Endodermal cell (in vitro differentiated cells): ENCODE data around the gene FIZ1. TPM values are rescaled to one million over a fixed set of nuclear protein-coding genes. Genes with fewer than 3 reads are reported as not detected.

ENCODE experiments used
- DNase-seq: peaks from one replicate; pipeline ENCODE4 v3.0.0-alpha.2; 2017
- H3K27ac ChIP-seq: 2 replicates; pipeline ENCODE4 v1.5.1; 2013; ENCODE audit warnings: mild to moderate bottlenecking, low read depth, low read length, moderate library complexity
- H3K27me3 ChIP-seq: 2 replicates; pipeline ENCODE4 v1.6.1; 2013; ENCODE audit warnings: mild to moderate bottlenecking, low read length, moderate library complexity; ENCODE audit not compliant: insufficient read depth, control insufficient read depth, poor library complexity, severe bottlenecking
- H3K36me3 ChIP-seq: 2 replicates; pipeline ENCODE4 v1.7.0; 2013; ENCODE audit warnings: mild to moderate bottlenecking, low read length, moderate library complexity; ENCODE audit not compliant: control insufficient read depth, insufficient read depth
- H3K4me1 ChIP-seq: one replicate; pipeline ENCODE4 v1.7.0; 2013; ENCODE audit warnings: low read length; ENCODE audit not compliant: control insufficient read depth, insufficient read depth
- H3K4me3 ChIP-seq: 2 replicates; pipeline ENCODE4 v1.5.1; 2013; ENCODE audit warnings: mild to moderate bottlenecking, low read length, moderate library complexity
- H3K9ac ChIP-seq: 2 replicates; pipeline ENCODE4 v1.6.1; 2013; ENCODE audit warnings: mild to moderate bottlenecking, low read length, moderate library complexity; ENCODE audit not compliant: poor library complexity, severe bottlenecking; ENCODE audit errors: extremely low read depth
- H3K9me3 ChIP-seq: 2 replicates; pipeline ENCODE4 v1.6.1; 2013; ENCODE audit warnings: mild to moderate bottlenecking, low read length, moderate library complexity; ENCODE audit not compliant: control insufficient read depth
- H3K27ac Mint-ChIP-seq: 2 replicates; pipeline ENCODE4 v1.8.0; 2020; ENCODE audit warnings: mixed read lengths
- H3K27me3 Mint-ChIP-seq: 2 replicates; pipeline ENCODE4 v1.8.0; 2021; ENCODE audit warnings: mild to moderate bottlenecking, mixed read lengths; ENCODE audit not compliant: insufficient read depth
- H3K36me3 Mint-ChIP-seq: 2 replicates; pipeline ENCODE4 v1.8.0; 2020; ENCODE audit warnings: low read depth, mixed read lengths
- H3K4me1 Mint-ChIP-seq: 2 replicates; pipeline ENCODE4 v1.8.0; 2020; ENCODE audit warnings: mixed read lengths
- H3K4me3 Mint-ChIP-seq: 2 replicates; pipeline ENCODE4 v1.8.0; 2020; ENCODE audit warnings: mild to moderate bottlenecking, moderate library complexity, mixed read lengths
- H3K9me3 Mint-ChIP-seq: 2 replicates; pipeline ENCODE4 v1.8.0; 2020; ENCODE audit warnings: mild to moderate bottlenecking, mixed read lengths
- WGBS, 2 experiments: methylation state at CpG; one replicate each; pipeline versions ENCODE4 v1.1.5 to v1.1.7; 2013; ENCODE audit warnings: missing lambda C conversion rate in 2 of 2, mixed read lengths in 1 of 2; ENCODE audit not compliant: insufficient coverage in 1 of 2, insufficient read length in 1 of 2; 5-methylcytosine and 5-hydroxymethylcytosine counted together
- total RNA-seq, 2 donors: library from RNA; stranded (reverse); fragmentation: NEBNext Ultra II Directional in 1 of 2; extraction: Animal tissue kit (Norgen Biotek cat#: 25700) in 1 of 2; gene quantifications; 2 replicates in 1 of 2; 3 replicates in 1 of 2; pipeline ENCODE4 v1.2.1, GENCODE V29; 2021
- TF ChIP-seq, protein P1 (sequence below): fragments of 200-600 bp; sonication (generic); conservative IDR thresholded peaks from 2 replicates; pipeline ENCODE4 v1.5.0; 2021; ENCODE audit warnings: antibody characterized with exemption, mild to moderate bottlenecking

FIZ1 gene
- total RNA-seq, 2 donors from 2014 or later: 19.7 to 21.1 TPM

DNA sequence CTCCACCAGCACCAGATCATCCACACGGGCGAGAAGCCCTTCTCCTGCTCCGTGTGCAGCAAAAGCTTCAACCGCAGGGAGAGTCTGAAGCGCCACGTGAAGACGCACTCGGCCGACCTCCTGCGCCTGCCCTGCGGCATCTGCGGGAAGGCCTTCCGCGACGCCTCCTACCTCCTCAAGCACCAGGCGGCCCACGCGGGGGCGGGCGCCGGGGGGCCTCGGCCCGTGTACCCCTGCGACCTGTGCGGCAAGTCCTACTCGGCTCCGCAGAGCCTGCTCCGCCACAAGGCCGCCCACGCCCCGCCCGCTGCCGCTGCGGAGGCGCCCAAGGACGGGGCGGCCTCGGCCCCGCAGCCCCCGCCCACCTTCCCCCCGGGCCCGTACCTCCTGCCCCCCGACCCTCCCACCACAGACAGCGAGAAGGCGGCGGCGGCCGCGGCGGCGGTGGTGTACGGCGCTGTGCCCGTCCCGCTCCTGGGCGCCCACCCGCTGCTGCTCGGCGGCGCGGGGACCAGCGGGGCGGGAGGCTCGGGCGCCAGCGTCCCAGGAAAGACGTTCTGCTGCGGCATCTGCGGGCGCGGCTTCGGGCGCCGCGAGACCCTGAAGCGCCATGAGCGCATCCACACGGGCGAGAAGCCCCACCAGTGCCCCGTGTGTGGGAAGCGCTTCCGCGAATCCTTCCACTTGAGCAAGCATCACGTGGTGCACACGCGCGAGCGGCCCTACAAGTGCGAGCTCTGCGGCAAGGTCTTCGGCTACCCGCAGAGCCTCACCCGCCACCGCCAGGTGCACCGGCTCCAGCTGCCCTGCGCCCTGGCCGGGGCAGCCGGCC, 15.6 kb upstream of the FIZ1 start:
- WGBS, 2 experiments: 97 to 98% methylated on average over 58 to 91 of the region's 98 CpGs
- Mint-ChIP-seq H3K27me3 (no peaks in the 10 kb centered on the region), H3K36me3 (peaks cover 33% of the 10 kb centered on the region), H3K4me3 (no peak overlapping the region), H3K9me3 (no peaks in the 10 kb centered on the region), H3K27ac (no peak overlapping the region), H3K4me1 (no peaks in the 10 kb centered on the region)
- DNase-seq: no peak
- Histone ChIP-seq H3K36me3 (peaks cover 10% of the 10 kb centered on the region), H3K4me1 (no peaks in the 10 kb centered on the region), H3K9me3 (no peaks in the 10 kb centered on the region), H3K27me3 (no peaks in the 10 kb centered on the region), H3K27ac (no peak overlapping the region), H3K9ac (no peak overlapping the region), H3K4me3 (no peak overlapping the region)
- TF ChIP-seq, protein P1, sequence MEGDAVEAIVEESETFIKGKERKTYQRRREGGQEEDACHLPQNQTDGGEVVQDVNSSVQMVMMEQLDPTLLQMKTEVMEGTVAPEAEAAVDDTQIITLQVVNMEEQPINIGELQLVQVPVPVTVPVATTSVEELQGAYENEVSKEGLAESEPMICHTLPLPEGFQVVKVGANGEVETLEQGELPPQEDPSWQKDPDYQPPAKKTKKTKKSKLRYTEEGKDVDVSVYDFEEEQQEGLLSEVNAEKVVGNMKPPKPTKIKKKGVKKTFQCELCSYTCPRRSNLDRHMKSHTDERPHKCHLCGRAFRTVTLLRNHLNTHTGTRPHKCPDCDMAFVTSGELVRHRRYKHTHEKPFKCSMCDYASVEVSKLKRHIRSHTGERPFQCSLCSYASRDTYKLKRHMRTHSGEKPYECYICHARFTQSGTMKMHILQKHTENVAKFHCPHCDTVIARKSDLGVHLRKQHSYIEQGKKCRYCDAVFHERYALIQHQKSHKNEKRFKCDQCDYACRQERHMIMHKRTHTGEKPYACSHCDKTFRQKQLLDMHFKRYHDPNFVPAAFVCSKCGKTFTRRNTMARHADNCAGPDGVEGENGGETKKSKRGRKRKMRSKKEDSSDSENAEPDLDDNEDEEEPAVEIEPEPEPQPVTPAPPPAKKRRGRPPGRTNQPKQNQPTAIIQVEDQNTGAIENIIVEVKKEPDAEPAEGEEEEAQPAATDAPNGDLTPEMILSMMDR: no peak

- Mint-ChIP-seq H3K27ac (no peak overlapping the region), H3K27me3 (no peaks in the 10 kb centered on the region), H3K9me3 (no peaks in the 10 kb centered on the region), H3K4me1 (no peaks in the 10 kb centered on the region), H3K36me3 (peaks cover 40% of the 10 kb centered on the region), H3K4me3 (no peak overlapping the region)
- WGBS, 2 experiments: 96 to 97% methylated on average over 47 to 75 of the region's 75 CpGs
- H3K27ac ChIP-seq: no peak overlapping the region
- no peak overlapping the region for H3K4me3 ChIP-seq
- no peaks in the 10 kb centered on the region for H3K4me1 ChIP-seq
- DNase-seq: no peak
- TF ChIP-seq, protein P1: no peak
- no peak overlapping the region for H3K9ac ChIP-seq
- no peaks in the 10 kb centered on the region for H3K9me3 ChIP-seq
- no peaks in the 10 kb centered on the region for H3K27me3 ChIP-seq
- peaks cover 18% of the 10 kb centered on the region for H3K36me3 ChIP-seq
These were observed 14.8 kb upstream of the FIZ1 start for GRCh38 chr19:55613930-55614710.

- no peaks in the 10 kb centered on the region for H3K4me1 ChIP-seq
- Mint-ChIP-seq H3K4me1 (no peaks in the 10 kb centered on the region), H3K27me3 (no peaks in the 10 kb centered on the region), H3K9me3 (no peaks in the 10 kb centered on the region), H3K36me3 (peaks cover 44% of the 10 kb centered on the region), H3K4me3 (no peak overlapping the region), H3K27ac (no peak overlapping the region)
- no peaks in the 10 kb centered on the region for H3K27me3 ChIP-seq
- H3K9ac ChIP-seq: no peak overlapping the region
- H3K27ac ChIP-seq: no peak overlapping the region
- TF ChIP-seq, protein P1: no peak
- WGBS, 2 experiments: 96 to 98% methylated on average over 23 to 26 of the region's 27 CpGs
- no peak overlapping the region for H3K4me3 ChIP-seq
- no peak for DNase-seq
- no peaks in the 10 kb centered on the region for H3K9me3 ChIP-seq
- H3K36me3 ChIP-seq: peaks cover 25% of the 10 kb centered on the region
These were observed 14.1 kb upstream of the FIZ1 start for GRCh38 chr19:55613396-55613795.
